ENCODE measurements around the gene PTPRR. TPM values are rescaled to one million over a fixed set of nuclear protein-coding genes. Genes with fewer than 3 reads are reported as not detected.
A peak's percentile ranks its signal among the peaks of the same experiment; 100 is the strongest.

PTPRR gene
- polyA plus RNA-seq, 2 of the 4 experiments (the other 2 are of a cell fraction), result 0.13 to 0.15 TPM

- Histone ChIP-seq H3K4me2 (no peak overlapping the region), H3K9me3 (no peaks in the 10 kb centered on the region), H3K4me1 (no peaks in the 10 kb centered on the region), H3K27ac (no peak overlapping the region), H3K4me3 (no peak overlapping the region)
- 0 out of 4 replicates have a peak, but pooled peaks of 1 of the 2 experiments have one; percentile 4 for TF ChIP-seq CEBPB (IDR thresholded peaks at IDR 0.05)
- TF ChIP-seq BHLHE40 (IDR thresholded peaks at IDR 0.05; ENCODE audit: low read depth, low read length), result no peak
- no peak for DNase-seq (ENCODE audit: low read depth in 1 of 2, low spot score in 1 of 2)
- ChIA-PET CTCF (no interaction called here), POLR2A (no interaction called here)
- no peak for ATAC-seq
- 7% methylated on average over 3 of the region's 3 CpGs for WGBS (ENCODE audit: missing lambda C conversion rate)
- FAIRE-seq, result no peak
These were observed 67.2 kb downstream of the PTPRR start for GRCh38 chr12:70853326-70853725.

GRCh38 chr12:70852416-70853150 lies 68.0 kb downstream of the PTPRR start:
- no peak overlapping the region for H3K27ac ChIP-seq
- H3K9me3 ChIP-seq, result no peaks in the 10 kb centered on the region
- no peaks in the 10 kb centered on the region for H3K4me1 ChIP-seq
- H3K4me2 ChIP-seq, result no peak overlapping the region
- POLR2A ChIA-PET, result no interaction called here
- DNase-seq (ENCODE audit: low read depth in 1 of 2, low spot score in 1 of 2) (no peak), FAIRE-seq (peak; percentile 18), ATAC-seq (no peak)
- no peak overlapping the region for H3K4me3 ChIP-seq
- WGBS (ENCODE audit: missing lambda C conversion rate), result 37% methylated on average over 7 of the region's 7 CpGs
- CTCF ChIA-PET, result interaction anchor here (0.9 to 1.0 kb wide), 2 partner anchors 33 to 119 kb away, joined by 3 read pairs; no protein-coding TSS in a partner anchor
- no peak for TF ChIP-seq HOXA7 (CRISPR knock-in tag; IDR thresholded peaks at IDR 0.05)
- no peak for TF ChIP-seq RARB (CRISPR knock-in tag; IDR thresholded peaks at IDR 0.05)
- TF ChIP-seq RFX5 (IDR thresholded peaks at IDR 0.05), result no peak
- no peak for TF ChIP-seq SREBF2 (IDR thresholded peaks at IDR 0.05)
- no peak for TF ChIP-seq RNF2 (IDR thresholded peaks at IDR 0.05; ENCODE audit: borderline replicate concordance, low read depth)
- no peak for TF ChIP-seq CHD2 (IDR thresholded peaks at IDR 0.05; ENCODE audit: low read length, partially characterized antibody)
- no peak for TF ChIP-seq RAD21 (conservative IDR thresholded peaks at IDR 0.05 in 1 of 2, IDR thresholded peaks at IDR 0.05 in 1 of 2)
- no peak for TF ChIP-seq TP53 (CRISPR knock-in tag; IDR thresholded peaks at IDR 0.05)
- TF ChIP-seq ZC3H11A (IDR thresholded peaks at IDR 0.05), result no peak
- TF ChIP-seq EHMT2 (IDR thresholded peaks at IDR 0.05; ENCODE audit: low read depth), result no peak
- TF ChIP-seq JUN (IDR thresholded peaks at IDR 0.05), result no peak
- no peak for TF ChIP-seq POLR2A (IDR thresholded peaks at IDR 0.05; ENCODE audit: low read length)
- TF ChIP-seq CBX2 (IDR thresholded peaks at IDR 0.05; ENCODE audit: borderline replicate concordance, low read depth), result no peak
- TF ChIP-seq MAZ (IDR thresholded peaks at IDR 0.05; ENCODE audit: borderline replicate concordance, low read depth, low read length), result no peak
- TF ChIP-seq TFCP2L1 (CRISPR knock-in tag; IDR thresholded peaks at IDR 0.05), result no peak
- no peak for TF ChIP-seq EHF (CRISPR knock-in tag; IDR thresholded peaks at IDR 0.05)
- TF ChIP-seq HOXB13 (CRISPR knock-in tag; IDR thresholded peaks at IDR 0.05; ENCODE audit: low read depth), result no peak
- no peak for TF ChIP-seq HEYL (CRISPR knock-in tag; IDR thresholded peaks at IDR 0.05)
- TF ChIP-seq, protein P1, sequence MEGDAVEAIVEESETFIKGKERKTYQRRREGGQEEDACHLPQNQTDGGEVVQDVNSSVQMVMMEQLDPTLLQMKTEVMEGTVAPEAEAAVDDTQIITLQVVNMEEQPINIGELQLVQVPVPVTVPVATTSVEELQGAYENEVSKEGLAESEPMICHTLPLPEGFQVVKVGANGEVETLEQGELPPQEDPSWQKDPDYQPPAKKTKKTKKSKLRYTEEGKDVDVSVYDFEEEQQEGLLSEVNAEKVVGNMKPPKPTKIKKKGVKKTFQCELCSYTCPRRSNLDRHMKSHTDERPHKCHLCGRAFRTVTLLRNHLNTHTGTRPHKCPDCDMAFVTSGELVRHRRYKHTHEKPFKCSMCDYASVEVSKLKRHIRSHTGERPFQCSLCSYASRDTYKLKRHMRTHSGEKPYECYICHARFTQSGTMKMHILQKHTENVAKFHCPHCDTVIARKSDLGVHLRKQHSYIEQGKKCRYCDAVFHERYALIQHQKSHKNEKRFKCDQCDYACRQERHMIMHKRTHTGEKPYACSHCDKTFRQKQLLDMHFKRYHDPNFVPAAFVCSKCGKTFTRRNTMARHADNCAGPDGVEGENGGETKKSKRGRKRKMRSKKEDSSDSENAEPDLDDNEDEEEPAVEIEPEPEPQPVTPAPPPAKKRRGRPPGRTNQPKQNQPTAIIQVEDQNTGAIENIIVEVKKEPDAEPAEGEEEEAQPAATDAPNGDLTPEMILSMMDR (IDR thresholded peaks at IDR 0.05), result no peak

DNA sequence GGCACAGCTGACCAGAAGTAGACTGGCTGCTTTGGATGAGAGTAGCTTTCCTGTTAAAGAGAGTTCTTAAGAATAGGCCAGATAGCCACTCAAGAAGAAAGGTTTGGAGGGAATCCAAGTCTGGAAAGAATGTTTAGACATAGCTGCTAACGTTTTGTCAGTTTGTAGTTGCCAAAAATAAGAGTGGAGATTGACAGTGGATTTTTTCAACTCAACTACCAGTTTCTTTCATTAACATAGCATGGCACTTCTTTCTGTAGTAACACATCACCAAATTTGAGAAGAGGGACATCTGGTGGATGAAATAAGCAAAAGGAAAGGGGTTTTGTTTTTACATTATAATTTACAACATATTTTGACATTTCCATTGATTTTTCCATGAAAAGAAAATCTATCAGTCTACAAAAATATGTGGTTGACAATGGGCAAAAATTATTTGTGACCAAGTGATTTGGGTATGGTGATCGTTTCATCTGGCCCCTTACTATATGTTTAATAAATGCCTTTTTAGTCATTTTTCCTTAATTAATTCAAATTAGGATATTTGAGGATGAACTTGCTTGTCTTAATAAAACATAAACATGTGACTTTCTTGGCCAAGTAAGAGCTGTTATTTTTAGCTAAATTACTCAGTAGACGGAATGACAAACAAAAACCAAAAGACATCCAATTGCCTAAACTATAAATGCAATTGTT lies 71.1 kb downstream of the PTPRR start:
- TF ChIP-seq, protein P1 (IDR thresholded peaks at IDR 0.05), result peak; percentile 34
- TF ChIP-seq MYC (IDR thresholded peaks at IDR 0.05; ENCODE audit: borderline replicate concordance, low read length) (no peak), CEBPB (IDR thresholded peaks at IDR 0.05) (no peak), SMC3 (IDR thresholded peaks at IDR 0.05) (peak; percentile 51; the same call in 2 of the 3 replicates), RAD21 (conservative IDR thresholded peaks at IDR 0.05 in 1 of 2, IDR thresholded peaks at IDR 0.05 in 1 of 2) (peak in 1 of 2 experiments; percentile 44; a peak in 2 of 5 replicates)
- 8% methylated on average over 3 of the region's 3 CpGs for WGBS (ENCODE audit: missing lambda C conversion rate)
- Histone ChIP-seq H3K27ac (no peak overlapping the region), H3K4me3 (no peak overlapping the region), H3K9me3 (no peaks in the 10 kb centered on the region), H3K4me1 (no peaks in the 10 kb centered on the region), H3K4me2 (no peak overlapping the region)
- ATAC-seq (no peak), FAIRE-seq (peak; percentile 23), DNase-seq (ENCODE audit: low read depth in 1 of 2, low spot score in 1 of 2) (peak; percentile 4 to 9)
- CTCF ChIA-PET, result interaction anchor here (0.6 to 3.0 kb wide), 9 partner anchors 10 to 1929 kb away, joined by 3 to 26 read pairs (median 3); no protein-coding TSS in a partner anchor
- POLR2A ChIA-PET, result no interaction called here
